SKM-1 treated with dmso at 0.1 percent for 144 hours (cell line): ENCODE data around the gene KRTAP3-3.

Experiments used
- DNase-seq: peaks from one replicate; lab custom pipeline; 2025; ENCODE audit not compliant: unreplicated experiment; lab: John Stamatoyannopoulos, UW

The KRTAP3-3 gene

DNA sequence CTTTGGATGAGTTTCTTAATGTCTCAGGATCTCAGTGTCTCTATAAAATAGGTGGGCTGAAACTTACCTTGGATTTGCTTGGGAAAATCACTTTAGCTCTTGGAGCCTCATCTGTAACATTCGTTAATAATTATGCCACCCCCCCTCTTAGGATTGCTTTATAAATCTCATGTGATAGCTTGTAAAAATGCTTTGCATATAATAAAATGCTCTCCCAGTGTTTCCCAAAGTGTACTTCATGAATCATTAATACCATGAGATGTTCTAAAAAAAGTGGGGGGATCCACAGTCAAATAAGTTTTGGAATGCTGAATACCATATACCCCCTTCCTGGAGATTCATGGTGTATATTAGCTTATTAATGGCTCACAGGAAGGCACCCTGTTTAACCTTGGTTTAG is 32.4 kb downstream of the KRTAP3-3 start:
- DNase-seq: no peak

DNA sequence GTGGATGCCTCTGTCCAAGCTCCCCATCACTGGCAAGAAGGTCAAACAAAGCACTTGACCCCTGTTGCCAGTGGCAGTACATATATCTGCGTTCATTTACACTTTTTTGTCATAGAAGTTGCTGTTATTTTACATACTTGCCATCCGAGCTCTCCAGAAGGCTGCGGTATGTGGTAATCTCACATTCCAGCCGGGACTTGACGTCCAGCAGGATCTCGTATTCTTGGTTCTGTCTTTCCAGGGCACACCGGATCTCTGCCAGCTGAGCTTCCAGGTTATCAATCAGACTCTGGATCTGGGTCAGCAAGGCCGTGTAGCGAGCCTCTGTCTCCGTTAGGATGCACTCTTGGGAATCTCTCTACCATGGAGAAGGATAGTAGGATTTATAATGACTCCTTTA is 33.8 kb downstream of the KRTAP3-3 start:
- DNase-seq: no peak

- DNase-seq: no peak
Observed at GRCh38 chr17:40958086-40958953, 35.6 kb downstream of the KRTAP3-3 start.

DNA sequence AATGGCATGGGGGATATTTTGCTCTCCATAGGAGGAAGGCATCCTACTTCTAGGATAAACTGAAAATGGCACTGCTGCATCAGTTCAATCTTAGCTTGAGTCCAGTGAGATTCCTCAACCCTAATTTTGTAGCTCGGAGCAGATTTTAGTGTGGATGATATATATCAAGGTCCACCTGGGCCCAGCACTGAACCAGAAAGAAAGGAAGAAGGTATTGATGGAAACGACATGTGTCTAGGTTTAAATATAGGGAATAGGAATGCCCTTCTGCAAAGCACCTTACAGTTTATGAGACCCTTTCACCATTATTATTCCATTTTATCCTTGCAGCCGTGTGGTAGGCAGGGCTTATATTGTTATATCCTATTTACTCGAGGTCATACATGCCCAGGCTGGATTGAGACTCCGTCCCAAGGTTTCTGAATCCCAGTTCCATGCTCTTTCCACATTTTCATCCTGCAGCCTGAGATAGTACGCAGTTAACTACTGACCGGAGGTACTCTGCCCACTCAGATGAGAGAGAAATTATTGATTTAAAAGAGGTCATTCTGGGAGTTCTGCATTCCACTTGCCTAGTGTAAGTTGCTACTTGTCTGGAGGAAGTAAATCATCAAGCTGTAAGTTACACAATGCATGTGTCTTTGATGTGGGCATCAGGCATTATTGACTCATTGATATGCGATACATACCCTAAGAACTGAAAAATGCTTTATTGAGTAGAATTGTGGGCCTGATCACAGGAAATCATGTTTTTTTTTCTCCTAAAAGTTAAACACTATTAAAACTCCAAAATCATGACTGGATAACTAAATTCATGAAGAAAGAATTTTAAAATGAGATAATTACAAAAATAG is 37.3 kb downstream of the KRTAP3-3 start:
- no peak for DNase-seq

GRCh38 chr17:40953881-40954280 is 40.1 kb downstream of the KRTAP3-3 start:
- no peak for DNase-seq

GRCh38 chr17:40952661-40953060 is 41.3 kb downstream of the KRTAP3-3 start:
- DNase-seq: no peak

GRCh38 chr17:40952154-40952553 is 41.8 kb downstream of the KRTAP3-3 start:
- DNase-seq: no peak

DNA sequence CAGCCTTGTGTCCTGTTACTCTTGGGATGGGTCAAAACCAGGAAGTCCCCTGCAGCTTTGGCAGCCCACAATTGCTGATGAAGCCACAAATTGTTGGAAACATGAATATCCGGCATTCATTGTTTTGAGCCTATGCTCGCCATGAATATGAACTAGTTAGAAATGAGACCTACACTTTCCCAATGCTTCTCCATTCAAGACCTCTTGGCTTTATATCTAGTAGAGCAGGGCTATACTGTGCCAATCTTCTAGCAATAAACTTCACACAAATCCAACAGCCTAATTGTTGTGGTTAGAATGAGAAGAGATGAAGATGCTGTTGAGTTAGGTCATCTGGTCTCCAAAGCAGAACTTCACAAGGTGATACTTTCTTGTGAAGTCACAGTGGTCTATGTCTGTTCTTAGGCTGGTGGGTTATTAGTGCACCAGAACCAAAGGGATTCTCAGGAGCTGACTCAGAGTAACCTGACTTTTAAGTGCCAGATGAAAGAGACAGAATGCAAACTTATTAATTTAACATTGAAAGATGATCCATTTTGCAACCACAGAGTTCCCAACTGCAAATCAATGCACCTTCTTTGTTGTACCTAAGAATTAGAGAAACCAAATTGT is 42.8 kb downstream of the KRTAP3-3 start:
- no peak for DNase-seq

- no peak for DNase-seq
Observed at GRCh38 chr17:40950176-40950575, 43.8 kb downstream of the KRTAP3-3 start.

- no peak for DNase-seq
Observed at GRCh38 chr17:40949418-40949817, 44.5 kb downstream of the KRTAP3-3 start.

- DNase-seq: no peak
Observed at GRCh38 chr17:40947929-40948328, 46.0 kb downstream of the KRTAP3-3 start.

DNA sequence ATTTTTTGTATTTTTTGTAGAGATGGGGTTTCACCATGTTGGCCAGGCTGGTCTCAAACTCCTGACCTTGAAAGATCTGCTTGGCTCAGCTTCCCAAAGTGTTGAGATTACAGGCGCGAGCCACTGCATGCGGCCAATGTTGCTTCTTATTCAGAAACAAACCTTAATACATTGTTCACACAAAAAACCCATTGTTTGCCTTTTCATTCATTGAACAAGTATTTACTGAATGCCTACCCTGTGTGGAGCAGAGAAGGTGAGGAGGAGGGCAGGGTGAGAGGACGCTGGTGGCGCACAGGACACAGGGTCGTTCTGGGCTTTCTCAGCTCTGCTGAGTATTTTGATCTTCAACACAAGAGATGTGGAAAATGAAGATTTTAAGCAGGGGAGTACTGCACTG is 48.5 kb downstream of the KRTAP3-3 start:
- DNase-seq: no peak

DNA sequence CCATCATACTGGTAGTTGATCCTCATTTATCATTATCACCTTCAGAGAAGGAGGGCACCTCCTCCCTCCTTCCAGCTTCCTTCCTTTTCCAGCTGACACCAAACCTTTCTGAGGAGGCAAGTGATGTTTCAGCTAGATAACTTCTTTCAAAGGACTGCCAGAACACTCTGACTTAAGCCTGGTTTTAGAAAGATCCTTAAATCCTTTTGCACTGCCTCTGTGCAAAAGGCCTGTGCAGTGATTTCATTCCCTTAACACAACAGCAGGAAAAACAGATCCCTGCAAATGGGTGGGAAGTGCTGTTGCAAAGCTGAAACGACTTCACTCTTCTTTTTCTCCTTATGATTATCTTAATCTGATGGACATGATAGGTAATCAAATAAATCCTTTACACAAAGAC is 49.4 kb downstream of the KRTAP3-3 start:
- DNase-seq: no peak
